WTC11 (cell line): Measurements from ENCODE around the gene SOX6. TPM values are rescaled to one million over a fixed set of nuclear protein-coding genes. Genes with fewer than 3 reads are reported as not detected.

ENCODE experiments used
- ATAC-seq: fragments of 200-7000 bp; cut with Tn5 transposase; 2 replicates; pipeline ENCODE4 v1.10.0; 2021; ENCODE audit warnings: mild to moderate bottlenecking, moderate library complexity
- CTCF ChIA-PET: fragments of 300-600 bp; sonication (Branson Sonifier 250); formaldehyde crosslinking; loops from one replicate; lab custom pipeline; 2021; ENCODE audit warnings: antibody characterized with exemption; lab: Charles Lee
- POLR2A ChIA-PET: fragments of 350-600 bp; sonication (Branson Sonifier 250); formaldehyde crosslinking; loops from one replicate; lab custom pipeline; 2021; ENCODE audit warnings: antibody characterized with exemption; lab: Charles Lee
- DNase-seq: peaks from one replicate; pipeline ENCODE4 v3.0.0; 2021; ENCODE audit warnings: low spot score
- H3K27ac Mint-ChIP-seq: 2 replicates; pipeline ENCODE4 v1.8.0; 2021; ENCODE audit warnings: mixed read lengths
- H3K27me3 Mint-ChIP-seq: 2 replicates; pipeline ENCODE4 v1.8.0; 2021; ENCODE audit warnings: low read depth, mild to moderate bottlenecking, moderate library complexity, mixed read lengths
- H3K36me3 Mint-ChIP-seq: 2 replicates; pipeline ENCODE4 v1.8.0; 2021; ENCODE audit warnings: mixed read lengths
- H3K4me1 Mint-ChIP-seq: 2 replicates; pipeline ENCODE4 v1.8.0; 2022; ENCODE audit warnings: mixed read lengths
- H3K4me3 Mint-ChIP-seq: 2 replicates; pipeline ENCODE4 v1.8.0; 2021; ENCODE audit warnings: mild to moderate bottlenecking, moderate library complexity, mixed read lengths
- H3K9me3 Mint-ChIP-seq: 2 replicates; pipeline ENCODE4 v1.8.0; 2021; ENCODE audit warnings: mixed read lengths
- ATF2 ChIP-seq: sonication (generic); formaldehyde crosslinking; IDR thresholded peaks from 2 replicates; pipeline ENCODE4 v1.8.1; 2022; ENCODE audit warnings: low read depth, missing genetic modification reagents, borderline replicate concordance
- CREM ChIP-seq: sonication (generic); formaldehyde crosslinking; IDR thresholded peaks from 2 replicates; pipeline ENCODE4 v1.8.1; 2022; ENCODE audit warnings: mild to moderate bottlenecking, missing genetic modification reagents, moderate library complexity
- ELF4 ChIP-seq: sonication (generic); formaldehyde crosslinking; IDR thresholded peaks from 2 replicates; pipeline ENCODE4 v1.8.1; 2022; ENCODE audit warnings: low read depth, mild to moderate bottlenecking, moderate library complexity, missing genetic modification reagents
- ESRRA ChIP-seq: sonication (generic); formaldehyde crosslinking; IDR thresholded peaks from 2 replicates; pipeline ENCODE4 v1.8.1; 2022; ENCODE audit warnings: mild to moderate bottlenecking, missing genetic modification reagents, borderline replicate concordance
- FOXJ3 ChIP-seq: sonication (generic); formaldehyde crosslinking; IDR thresholded peaks from 2 replicates; pipeline ENCODE4 v1.9.0; 2021; ENCODE audit warnings: missing genetic modification reagents, mild to moderate bottlenecking, borderline replicate concordance
- FOXP4 ChIP-seq: sonication (generic); formaldehyde crosslinking; IDR thresholded peaks from 2 replicates; pipeline ENCODE4 v1.8.0; 2022; ENCODE audit warnings: mild to moderate bottlenecking, missing genetic modification reagents
- IRF1 ChIP-seq: sonication (generic); formaldehyde crosslinking; IDR thresholded peaks from 2 replicates; pipeline ENCODE4 v1.8.0; 2023; ENCODE audit warnings: missing genetic modification reagents
- NR2C2 ChIP-seq: sonication (generic); formaldehyde crosslinking; IDR thresholded peaks from 2 replicates; pipeline ENCODE4 v1.8.0; 2022; ENCODE audit warnings: mild to moderate bottlenecking, missing genetic modification reagents
- OVOL2 ChIP-seq: fragments of 250-450 bp; sonication (Bioruptor Pico); IDR thresholded peaks from 2 replicates; pipeline ENCODE4 v1.9.0; 2021; ENCODE audit warnings: mild to moderate bottlenecking, borderline replicate concordance
- PRRX2 ChIP-seq: fragments of 250-450 bp; sonication (Bioruptor Pico); IDR thresholded peaks from 2 replicates; pipeline ENCODE4 v1.8.0; 2021; ENCODE audit warnings: mild to moderate bottlenecking
- RORB ChIP-seq: fragments of 250-450 bp; sonication (Bioruptor Pico); IDR thresholded peaks from 2 replicates; pipeline ENCODE4 v1.9.0; 2021; ENCODE audit warnings: mild to moderate bottlenecking
- SMAD3 ChIP-seq: sonication (generic); formaldehyde crosslinking; IDR thresholded peaks from 2 replicates; pipeline ENCODE4 v1.8.0; 2022; ENCODE audit warnings: missing genetic modification reagents, mild to moderate bottlenecking, borderline replicate concordance
- SMAD4 ChIP-seq: sonication (generic); formaldehyde crosslinking; IDR thresholded peaks from 2 replicates; pipeline ENCODE4 v1.8.0; 2022; ENCODE audit warnings: mild to moderate bottlenecking, missing genetic modification reagents
- SOX15 ChIP-seq: fragments of 250-450 bp; sonication (Bioruptor Pico); IDR thresholded peaks from 2 replicates; pipeline ENCODE4 v1.9.0; 2021; ENCODE audit warnings: mild to moderate bottlenecking
- USF2 ChIP-seq: sonication (generic); formaldehyde crosslinking; IDR thresholded peaks from 2 replicates; pipeline ENCODE4 v1.8.1; 2023; ENCODE audit warnings: mild to moderate bottlenecking, missing genetic modification reagents, moderate library complexity
- ZNF121 ChIP-seq: sonication (generic); formaldehyde crosslinking; IDR thresholded peaks from 2 replicates; pipeline ENCODE4 v1.8.0; 2023; ENCODE audit warnings: missing genetic modification reagents
- ZNF671 ChIP-seq: fragments of 250-450 bp; sonication (Bioruptor Pico); IDR thresholded peaks from 2 replicates; pipeline ENCODE4 v1.8.0; 2021; ENCODE audit warnings: mild to moderate bottlenecking
- total RNA-seq: library from RNA; stranded (reverse); gene quantifications from 3 replicates; pipeline ENCODE4 v1.2.3, GENCODE V29; 2021
- TF ChIP-seq, protein P1 (sequence below): sonication (generic); formaldehyde crosslinking; IDR thresholded peaks from 2 replicates; pipeline ENCODE4 v1.8.0; 2023; ENCODE audit warnings: mild to moderate bottlenecking, missing genetic modification reagents
- TF ChIP-seq, protein P2 (sequence below): sonication (generic); formaldehyde crosslinking; IDR thresholded peaks from 2 replicates; pipeline ENCODE4 v1.8.1; 2023; ENCODE audit warnings: mild to moderate bottlenecking, moderate library complexity, missing genetic modification reagents
- TF ChIP-seq, protein P3 (sequence below): sonication (generic); formaldehyde crosslinking; IDR thresholded peaks from 2 replicates; pipeline ENCODE4 v1.8.1; 2022; ENCODE audit warnings: mild to moderate bottlenecking, moderate library complexity, missing genetic modification reagents

The SOX6 gene
- total RNA-seq, 1 experiment from 2014 or later, result 0.13 TPM

GRCh38 chr11:15933886-15934625 is 422.3 kb downstream of the SOX6 start:
- DNase-seq (no peak), ATAC-seq (no peak)
- Mint-ChIP-seq H3K27ac (no peak overlapping the region), H3K4me3 (no peak overlapping the region), H3K9me3 (peaks cover 13% of the 10 kb centered on the region), H3K36me3 (no peaks in the 10 kb centered on the region), H3K4me1 (no peaks in the 10 kb centered on the region), H3K27me3 (no peaks in the 10 kb centered on the region; the same call in 1 of the 2 replicates)
- TF ChIP-seq FOXJ3, result no peak
- no peak for TF ChIP-seq SMAD4 (CRISPR knock-in tag)
- TF ChIP-seq, protein P1, sequence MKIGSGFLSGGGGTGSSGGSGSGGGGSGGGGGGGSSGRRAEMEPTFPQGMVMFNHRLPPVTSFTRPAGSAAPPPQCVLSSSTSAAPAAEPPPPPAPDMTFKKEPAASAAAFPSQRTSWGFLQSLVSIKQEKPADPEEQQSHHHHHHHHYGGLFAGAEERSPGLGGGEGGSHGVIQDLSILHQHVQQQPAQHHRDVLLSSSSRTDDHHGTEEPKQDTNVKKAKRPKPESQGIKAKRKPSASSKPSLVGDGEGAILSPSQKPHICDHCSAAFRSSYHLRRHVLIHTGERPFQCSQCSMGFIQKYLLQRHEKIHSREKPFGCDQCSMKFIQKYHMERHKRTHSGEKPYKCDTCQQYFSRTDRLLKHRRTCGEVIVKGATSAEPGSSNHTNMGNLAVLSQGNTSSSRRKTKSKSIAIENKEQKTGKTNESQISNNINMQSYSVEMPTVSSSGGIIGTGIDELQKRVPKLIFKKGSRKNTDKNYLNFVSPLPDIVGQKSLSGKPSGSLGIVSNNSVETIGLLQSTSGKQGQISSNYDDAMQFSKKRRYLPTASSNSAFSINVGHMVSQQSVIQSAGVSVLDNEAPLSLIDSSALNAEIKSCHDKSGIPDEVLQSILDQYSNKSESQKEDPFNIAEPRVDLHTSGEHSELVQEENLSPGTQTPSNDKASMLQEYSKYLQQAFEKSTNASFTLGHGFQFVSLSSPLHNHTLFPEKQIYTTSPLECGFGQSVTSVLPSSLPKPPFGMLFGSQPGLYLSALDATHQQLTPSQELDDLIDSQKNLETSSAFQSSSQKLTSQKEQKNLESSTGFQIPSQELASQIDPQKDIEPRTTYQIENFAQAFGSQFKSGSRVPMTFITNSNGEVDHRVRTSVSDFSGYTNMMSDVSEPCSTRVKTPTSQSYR, result no peak
- TF ChIP-seq, protein P2, sequence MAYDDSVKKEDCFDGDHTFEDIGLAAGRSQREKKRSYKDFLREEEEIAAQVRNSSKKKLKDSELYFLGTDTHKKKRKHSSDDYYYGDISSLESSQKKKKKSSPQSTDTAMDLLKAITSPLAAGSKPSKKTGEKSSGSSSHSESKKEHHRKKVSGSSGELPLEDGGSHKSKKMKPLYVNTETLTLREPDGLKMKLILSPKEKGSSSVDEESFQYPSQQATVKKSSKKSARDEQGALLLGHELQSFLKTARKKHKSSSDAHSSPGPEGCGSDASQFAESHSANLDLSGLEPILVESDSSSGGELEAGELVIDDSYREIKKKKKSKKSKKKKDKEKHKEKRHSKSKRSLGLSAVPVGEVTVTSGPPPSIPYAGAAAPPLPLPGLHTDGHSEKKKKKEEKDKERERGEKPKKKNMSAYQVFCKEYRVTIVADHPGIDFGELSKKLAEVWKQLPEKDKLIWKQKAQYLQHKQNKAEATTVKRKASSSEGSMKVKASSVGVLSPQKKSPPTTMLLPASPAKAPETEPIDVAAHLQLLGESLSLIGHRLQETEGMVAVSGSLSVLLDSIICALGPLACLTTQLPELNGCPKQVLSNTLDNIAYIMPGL (CRISPR knock-in tag), result no peak
- no peak for TF ChIP-seq PRRX2 (CRISPR knock-in tag)
- TF ChIP-seq USF2, result no peak
- no peak for TF ChIP-seq IRF1
- no peak for TF ChIP-seq NR2C2 (CRISPR knock-in tag)
- no peak for TF ChIP-seq SOX15 (CRISPR knock-in tag)
- POLR2A ChIA-PET, result no interaction called here
- CTCF ChIA-PET, result interaction anchor here (1.5 kb wide), 1 partner anchor 11 kb away, joined by 3 read pairs; no protein-coding TSS in a partner anchor

- peaks cover 13% of the 10 kb centered on the region for H3K9me3 Mint-ChIP-seq
- H3K27ac Mint-ChIP-seq, result no peak overlapping the region
- H3K27me3 Mint-ChIP-seq, result no peaks in the 10 kb centered on the region; the same call in 1 of the 2 replicates
- no peaks in the 10 kb centered on the region for H3K36me3 Mint-ChIP-seq
- CTCF ChIA-PET, result interaction anchor here (5.1 kb wide), 1 partner anchor 9 kb away, joined by 20 read pairs; no protein-coding TSS in a partner anchor
- no peak overlapping the region for H3K4me3 Mint-ChIP-seq
- POLR2A ChIA-PET, result interaction anchor here (0.8 kb wide), 1 partner anchor 76 kb away, joined by 3 read pairs; no protein-coding TSS in a partner anchor
- DNase-seq (no peak), ATAC-seq (no peak)
- H3K4me1 Mint-ChIP-seq, result no peaks in the 10 kb centered on the region
- TF ChIP-seq SMAD3 (CRISPR knock-in tag) (no peak), OVOL2 (no peak), FOXP4 (CRISPR knock-in tag) (no peak), ATF2 (no peak), ZNF121 (no peak), ELF4 (no peak), ZNF671 (no peak), RORB (no peak), SOX15 (CRISPR knock-in tag) (no peak), ESRRA (CRISPR knock-in tag) (no peak), CREM (CRISPR knock-in tag) (no peak), USF2 (no peak)
- TF ChIP-seq, protein P3, sequence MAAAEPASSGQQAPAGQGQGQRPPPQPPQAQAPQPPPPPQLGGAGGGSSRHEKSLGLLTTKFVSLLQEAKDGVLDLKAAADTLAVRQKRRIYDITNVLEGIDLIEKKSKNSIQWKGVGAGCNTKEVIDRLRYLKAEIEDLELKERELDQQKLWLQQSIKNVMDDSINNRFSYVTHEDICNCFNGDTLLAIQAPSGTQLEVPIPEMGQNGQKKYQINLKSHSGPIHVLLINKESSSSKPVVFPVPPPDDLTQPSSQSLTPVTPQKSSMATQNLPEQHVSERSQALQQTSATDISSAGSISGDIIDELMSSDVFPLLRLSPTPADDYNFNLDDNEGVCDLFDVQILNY (CRISPR knock-in tag), result no peak
These were observed 423.9 kb downstream of the SOX6 start for GRCh38 chr11:15932417-15932816.
